ENCODE measurements around the gene UBXN11.

The UBXN11 gene

GRCh38 chr1:26285366-26286063 is 20.9 kb downstream of the UBXN11 start:
- DNase-seq (ENCODE audit: low spot score) = peak; percentile 78

- peak; percentile 74 for DNase-seq (ENCODE audit: low spot score)
These were observed 21.7 kb downstream of the UBXN11 start for GRCh38 chr1:26284597-26285347.

- no peak for DNase-seq (ENCODE audit: low spot score)
These were observed 22.4 kb downstream of the UBXN11 start for GRCh38 chr1:26283871-26284596.

- no peak for DNase-seq (ENCODE audit: low spot score)
These were observed 23.1 kb downstream of the UBXN11 start for GRCh38 chr1:26283279-26283853.

- DNase-seq (ENCODE audit: low spot score) = no peak
These were observed 24.0 kb downstream of the UBXN11 start for GRCh38 chr1:26282401-26282918.

- no peak for DNase-seq (ENCODE audit: low spot score)
These were observed 24.5 kb downstream of the UBXN11 start for GRCh38 chr1:26281971-26282370.

GRCh38 chr1:26281091-26281958 is 25.1 kb downstream of the UBXN11 start:
- no peak for DNase-seq (ENCODE audit: low spot score)

- DNase-seq (ENCODE audit: low spot score) = no peak
These were observed 25.9 kb downstream of the UBXN11 start for GRCh38 chr1:26280333-26281042.

GRCh38 chr1:26279456-26280332 is 26.7 kb downstream of the UBXN11 start, which contains the start of gene SH3BGRL3:
TSS of gene SH3BGRL3 (plus strand) at chr1:26280086. CDS start at chr1:26280156, 70 bp downstream.
- DNase-seq (ENCODE audit: low spot score) = peak; percentile 87

- DNase-seq (ENCODE audit: low spot score) = peak; percentile 27
These were observed 27.5 kb downstream of the UBXN11 start for GRCh38 chr1:26278724-26279455.

- no peak for DNase-seq (ENCODE audit: low spot score)
These were observed 28.1 kb downstream of the UBXN11 start for GRCh38 chr1:26278303-26278702.

GRCh38 chr1:26277719-26278118 is 28.7 kb downstream of the UBXN11 start:
- no peak for DNase-seq (ENCODE audit: low spot score)

- no peak for DNase-seq (ENCODE audit: low spot score)
These were observed 29.2 kb downstream of the UBXN11 start for GRCh38 chr1:26277261-26277661.

- no peak for DNase-seq (ENCODE audit: low spot score)
These were observed 30.0 kb downstream of the UBXN11 start for GRCh38 chr1:26276432-26276838.

- DNase-seq (ENCODE audit: low spot score) = peak; percentile 84
These were observed 30.6 kb downstream of the UBXN11 start for GRCh38 chr1:26275580-26276431.

- DNase-seq (ENCODE audit: low spot score) = no peak
These were observed 31.5 kb downstream of the UBXN11 start for GRCh38 chr1:26274801-26275425.

GRCh38 chr1:26269198-26269550 is 37.3 kb downstream of the UBXN11 start:
- no peak for DNase-seq (ENCODE audit: low spot score)
